SK-N-SH (cell line): Measurements from ENCODE around the gene ERC2. TPM values are rescaled to one million over a fixed set of nuclear protein-coding genes. Genes with fewer than 3 reads are reported as not detected.

Source experiments
- CTCF ChIA-PET: fragments of 300-600, 350-600 bp; formaldehyde crosslinking; extraction: SDS; loops from one replicate; lab custom pipeline; 2021; lab: Yijun Ruan, JAX
- POLR2A ChIA-PET: fragments of 350-600 bp; sonication (Branson Sonifier 250); formaldehyde crosslinking; extraction: SDS; loops from one replicate; lab custom pipeline; 2020; ENCODE audit warnings: antibody characterized with exemption, inconsistent platforms; lab: Yijun Ruan, JAX
- DNase-seq: peaks from one replicate; pipeline ENCODE4 v3.0.0; 2012
- H2AFZ ChIP-seq: fragments of 200-600 bp; sonication (generic); 2 replicates; pipeline ENCODE4 v1.8.1; 2016; ENCODE audit warnings: antibody characterized with exemption, mild to moderate bottlenecking, low read depth
- H3F3A ChIP-seq: fragments of 200-600 bp; sonication (generic); replicated peaks from 2 replicates; pipeline ENCODE3; 2016; ENCODE audit warnings: antibody characterized with exemption, mild to moderate bottlenecking; ENCODE audit not compliant: insufficient read depth
- H3K27ac ChIP-seq, 2 experiments: fragments of 200-500 bp in 1 of 2; fragments of 200-600 bp in 1 of 2; sonication (Bioruptor generic) in 1 of 2; sonication (generic), shearing (Covaris generic) in 1 of 2; 2 replicates each; pipeline versions ENCODE4 v1.5.1 to v1.6.1; 2014 to 2016; ENCODE audit warnings: low read depth in 2 of 2, inconsistent platforms in 1 of 2, low read length in 1 of 2, mild to moderate bottlenecking in 1 of 2, mixed read lengths in 1 of 2
- H3K27me3 ChIP-seq: fragments of 200-600 bp; sonication (generic), shearing (Covaris generic); 2 replicates; pipeline ENCODE4 v1.6.1; 2016; ENCODE audit warnings: mixed run types; ENCODE audit not compliant: insufficient read depth
- H3K36me3 ChIP-seq, 2 experiments: fragments of 200-500 bp in 1 of 2; fragments of 200-600 bp in 1 of 2; sonication (Bioruptor generic) in 1 of 2; sonication (generic) in 1 of 2; replicated peaks in 1 of 2; 2 replicates each; pipeline versions ENCODE3 to v1.5.1; 2014 to 2016; ENCODE audit warnings: low read length in 1 of 2, mild to moderate bottlenecking in 1 of 2; ENCODE audit not compliant: insufficient read depth in 2 of 2, control insufficient read depth in 1 of 2
- H3K4me1 ChIP-seq, 2 experiments: fragments of 200-500 bp in 1 of 2; fragments of 200-600 bp in 1 of 2; sonication (Bioruptor generic) in 1 of 2; sonication (generic), shearing (Covaris generic) in 1 of 2; 2 replicates each; pipeline versions ENCODE4 v1.5.1 to v1.6.1; 2014 to 2016; ENCODE audit warnings: low read depth in 1 of 2, low read length in 1 of 2, mixed run types in 1 of 2; ENCODE audit not compliant: insufficient read depth in 2 of 2, control insufficient read depth in 1 of 2
- H3K4me2 ChIP-seq: fragments of 200-600 bp; sonication (generic), shearing (Covaris generic); 2 replicates; pipeline ENCODE4 v1.6.1; 2017; ENCODE audit warnings: mixed run types
- H3K4me3 ChIP-seq, 2 experiments: fragments of 200-500 bp in 1 of 2; fragments of 200-600 bp in 1 of 2; sonication (Bioruptor generic) in 1 of 2; sonication (generic), shearing (Covaris generic) in 1 of 2; 2 replicates each; pipeline versions ENCODE4 v1.5.1 to v1.8.1; 2014 to 2016; ENCODE audit warnings: low read depth in 2 of 2, inconsistent platforms in 1 of 2, low read length in 1 of 2, mild to moderate bottlenecking in 1 of 2, mixed read lengths in 1 of 2, moderate library complexity in 1 of 2
- H3K79me2 ChIP-seq: fragments of 200-600 bp; sonication (generic); 2 replicates; pipeline ENCODE4 v1.8.1; 2017; ENCODE audit warnings: mild to moderate bottlenecking; ENCODE audit not compliant: insufficient read depth
- H3K9ac ChIP-seq: fragments of 200-600 bp; sonication (generic); 2 replicates; pipeline ENCODE4 v1.6.1; 2017; ENCODE audit warnings: mixed run types
- H3K9me2 ChIP-seq: fragments of 200-600 bp; sonication (generic); 2 replicates; pipeline ENCODE4 v1.6.1; 2017; ENCODE audit warnings: mixed run types
- H3K9me3 ChIP-seq: fragments of 200-600 bp; sonication (generic); 2 replicates; pipeline ENCODE4 v1.6.1; 2017; ENCODE audit warnings: mixed run types, mild to moderate bottlenecking, moderate library complexity
- H4K20me1 ChIP-seq: fragments of 200-600 bp; sonication (generic); 2 replicates; pipeline ENCODE4 v1.6.1; 2017; ENCODE audit warnings: mild to moderate bottlenecking, mixed run types; ENCODE audit not compliant: insufficient read depth
- ELF1 ChIP-seq: IDR thresholded peaks from 2 replicates; pipeline ENCODE4 v1.4.0; 2012
- EP300 ChIP-seq, 2 experiments: IDR thresholded peaks; 2 replicates each; pipeline versions ENCODE4 v1.4.0 to v1.6.1; 2012; ENCODE audit warnings: borderline replicate concordance in 1 of 2, low read depth in 1 of 2, low read length in 1 of 2
- MAX ChIP-seq: IDR thresholded peaks from 2 replicates; pipeline ENCODE4 v1.4.0; 2012; ENCODE audit warnings: low read depth
- NFIC ChIP-seq: IDR thresholded peaks from 2 replicates; pipeline ENCODE4 v1.4.0; 2012; ENCODE audit warnings: borderline replicate concordance
- POLR2AphosphoS5 ChIP-seq: IDR thresholded peaks from 2 replicates; pipeline ENCODE4 v1.6.1; 2012; ENCODE audit warnings: low read depth, low read length
- RAD21 ChIP-seq: IDR thresholded peaks from 2 replicates; pipeline ENCODE4 v1.6.1; 2012; ENCODE audit warnings: mild to moderate bottlenecking, low read length
- RCOR1 ChIP-seq: fragments of 150-350 bp; IDR thresholded peaks from 2 replicates; pipeline ENCODE4 v1.6.1; 2017; ENCODE audit warnings: antibody characterized with exemption, low read length
- REST ChIP-seq: IDR thresholded peaks from 2 replicates; pipeline ENCODE4 v1.6.1; 2012; ENCODE audit warnings: mild to moderate bottlenecking, low read depth, low read length, moderate library complexity
- SIN3A ChIP-seq: IDR thresholded peaks from 2 replicates; pipeline ENCODE4 v1.6.1; 2012; ENCODE audit warnings: low read depth, mild to moderate bottlenecking, low read length, moderate library complexity, borderline replicate concordance
- SMC3 ChIP-seq: IDR thresholded peaks from 2 replicates; pipeline ENCODE4 v1.6.1; 2012; ENCODE audit warnings: low read depth, low read length, improper control_type of control experiment
- TEAD4 ChIP-seq: IDR thresholded peaks from 2 replicates; pipeline ENCODE4 v1.4.0; 2012; ENCODE audit warnings: mild to moderate bottlenecking, borderline replicate concordance; ENCODE audit not compliant: insufficient read depth
- USF1 ChIP-seq: IDR thresholded peaks from 2 replicates; pipeline ENCODE4 v1.4.0; 2012; ENCODE audit warnings: low read depth, borderline replicate concordance
- USF2 ChIP-seq: fragments of 150-350 bp; IDR thresholded peaks from 2 replicates; pipeline ENCODE4 v1.6.1; 2017; ENCODE audit warnings: antibody characterized with exemption, low read length, low read depth, borderline replicate concordance
- ZBTB33 ChIP-seq: IDR thresholded peaks from 2 replicates; pipeline ENCODE4 v1.4.0; 2012; ENCODE audit warnings: low read depth, borderline replicate concordance
- WGBS: methylation state at CpG from one replicate; pipeline ENCODE4 v1.1.6; 2017; ENCODE audit warnings: low lambda C conversion rate; 5-methylcytosine and 5-hydroxymethylcytosine counted together
- polyA plus RNA-seq, 3 experiments: library from polyadenylated mRNA; depleted of rRNA; stranded (reverse); fragments of >200 nt; gene quantifications; 2 replicates each; pipeline ENCODE4 v1.2.3, GENCODE V29; 2012

Gene ERC2
- polyA plus RNA-seq, 1 of the 3 experiments (the other 2 are of a cell fraction), result 1.6 TPM

GRCh38 chr3:55939287-55939686 is 529.0 kb downstream of the ERC2 start:
- Histone ChIP-seq H3K4me2 (no peak overlapping the region), H3K4me1 (no peaks in the 10 kb centered on the region), H3K9me3 (no peaks in the 10 kb centered on the region), H3K27me3 (no peaks in the 10 kb centered on the region), H2AFZ (no peak overlapping the region), H3K9me2 (no peaks in the 10 kb centered on the region), H3K79me2 (no peaks in the 10 kb centered on the region), H3K27ac (no peak overlapping the region), H3F3A (no peaks in the 10 kb centered on the region), H3K36me3 (no peaks in the 10 kb centered on the region), H3K4me3 (no peak overlapping the region), H3K9ac (no peak overlapping the region), H4K20me1 (no peaks in the 10 kb centered on the region)
- ChIA-PET CTCF (no interaction called here), POLR2A (no interaction called here)
- WGBS, result 80% methylated on average over 1 of the region's 1 CpG
- no peak for DNase-seq
- TF ChIP-seq NFIC, result no peak
- no peak for TF ChIP-seq SMC3
- TF ChIP-seq EP300 (IDR thresholded peaks at IDR 0.05; ENCODE audit: borderline replicate concordance in 1 of 2, low read depth in 1 of 2, low read length in 1 of 2), result no peak
- TF ChIP-seq, all 33 proteins: peak for 0

- WGBS, result 61% methylated on average over 2 of the region's 2 CpGs
- POLR2A ChIA-PET, result no interaction called here
Measured at GRCh38 chr3:55937301-55937700, 531.0 kb downstream of the ERC2 start.

More at GRCh38 chr3:55937301-55937700, 531.0 kb downstream of the ERC2 start:
- Histone ChIP-seq H3K27me3 (no peaks in the 10 kb centered on the region), H3K4me1 (no peaks in the 10 kb centered on the region), H3K9me3 (no peaks in the 10 kb centered on the region), H2AFZ (no peak overlapping the region), H3F3A (no peaks in the 10 kb centered on the region), H3K27ac (no peak overlapping the region), H4K20me1 (no peaks in the 10 kb centered on the region), H3K79me2 (no peaks in the 10 kb centered on the region), H3K4me3 (no peak overlapping the region), H3K36me3 (no peaks in the 10 kb centered on the region), H3K9ac (no peak overlapping the region), H3K9me2 (no peaks in the 10 kb centered on the region), H3K4me2 (no peak overlapping the region)
- no peak for DNase-seq
- TF ChIP-seq USF2, result no peak
- no peak for TF ChIP-seq RCOR1
- no peak for TF ChIP-seq ELF1
- TF ChIP-seq USF1, result no peak
- no peak for TF ChIP-seq POLR2AphosphoS5
- TF ChIP-seq RAD21, result no peak
- no peak for TF ChIP-seq ZBTB33
- no peak for TF ChIP-seq EP300 (IDR thresholded peaks at IDR 0.05; ENCODE audit: borderline replicate concordance in 1 of 2, low read depth in 1 of 2, low read length in 1 of 2)
- no peak for TF ChIP-seq REST
- TF ChIP-seq SIN3A, result no peak
- no peak for TF ChIP-seq TEAD4
- TF ChIP-seq MAX, result no peak
- CTCF ChIA-PET, result no interaction called here
